Pons (tissue), 1 donor: ENCODE results near the gene NATD1.

Source experiments
- DNase-seq: peaks from one replicate; pipeline ENCODE4 v3.0.0-alpha.2; 2016; ENCODE audit warnings: low spot score

The NATD1 gene

GRCh38 chr17:21275579-21276263 is 22.5 kb upstream of the NATD1 start:
- DNase-seq: peak; percentile 85

- no peak for DNase-seq
Observed at GRCh38 chr17:21275047-21275578, 21.9 kb upstream of the NATD1 start.

- no peak for DNase-seq
Observed at GRCh38 chr17:21272881-21273792, 19.9 kb upstream of the NATD1 start.

DNA sequence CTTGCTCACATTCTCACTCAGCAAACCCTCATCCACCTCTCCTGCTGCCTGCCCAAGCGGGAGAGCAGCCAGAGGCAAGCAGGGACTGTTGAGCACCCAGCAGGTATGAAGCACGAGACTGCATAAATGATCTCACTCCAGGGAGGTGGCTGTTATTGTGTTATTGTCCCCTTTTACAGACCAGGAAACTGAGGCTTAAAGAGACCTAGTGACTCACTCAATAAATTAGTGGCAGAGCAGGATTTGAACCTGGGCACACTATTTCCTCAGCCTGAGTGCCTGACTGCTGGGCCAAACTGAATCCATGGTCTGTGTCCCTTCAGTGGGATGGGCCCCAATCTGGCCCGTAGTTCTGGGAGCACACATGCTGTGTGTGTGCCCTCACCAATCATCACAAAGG is 19.0 kb upstream of the NATD1 start:
- no peak for DNase-seq

DNA sequence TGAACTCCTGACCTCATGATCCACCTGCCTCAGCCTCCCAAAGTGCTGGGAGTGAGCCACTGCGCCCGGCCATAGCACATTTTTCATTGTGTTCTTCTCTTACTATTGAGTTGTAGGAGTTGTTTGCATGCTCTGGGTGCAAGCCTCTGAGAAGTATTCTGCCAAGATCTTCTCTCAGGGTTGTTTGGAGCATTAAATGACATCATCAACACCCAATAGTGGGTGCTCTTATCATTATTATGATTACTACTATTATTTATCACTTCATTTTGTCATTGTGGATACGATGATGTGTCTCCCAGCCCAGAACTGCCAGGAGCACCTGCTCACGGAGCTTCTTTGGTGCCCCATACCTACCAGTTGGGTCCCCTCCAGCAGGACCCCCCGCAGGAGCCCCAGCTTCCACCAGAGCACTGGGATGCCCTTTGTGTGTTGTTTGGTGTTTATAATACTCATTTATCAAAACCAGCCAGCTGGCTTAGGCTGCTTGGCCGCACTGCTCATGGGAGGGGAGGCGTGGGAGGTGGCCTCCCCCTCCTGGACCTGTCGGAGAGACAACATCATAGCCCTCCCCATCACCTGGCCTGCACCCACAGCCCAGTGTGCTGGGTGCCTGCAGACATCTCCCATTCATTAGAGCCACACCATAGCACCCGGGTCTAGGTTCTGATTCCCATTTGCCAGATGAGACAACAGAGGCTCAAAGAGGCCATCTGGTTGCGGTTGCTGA is 18.4 kb upstream of the NATD1 start:
- no peak for DNase-seq

GRCh38 chr17:21269394-21269793 is 16.2 kb upstream of the NATD1 start:
- DNase-seq: no peak

GRCh38 chr17:21268596-21269188 is 15.5 kb upstream of the NATD1 start:
- DNase-seq: no peak

- no peak for DNase-seq
Observed at GRCh38 chr17:21263376-21263775, 10.2 kb upstream of the NATD1 start.

DNA sequence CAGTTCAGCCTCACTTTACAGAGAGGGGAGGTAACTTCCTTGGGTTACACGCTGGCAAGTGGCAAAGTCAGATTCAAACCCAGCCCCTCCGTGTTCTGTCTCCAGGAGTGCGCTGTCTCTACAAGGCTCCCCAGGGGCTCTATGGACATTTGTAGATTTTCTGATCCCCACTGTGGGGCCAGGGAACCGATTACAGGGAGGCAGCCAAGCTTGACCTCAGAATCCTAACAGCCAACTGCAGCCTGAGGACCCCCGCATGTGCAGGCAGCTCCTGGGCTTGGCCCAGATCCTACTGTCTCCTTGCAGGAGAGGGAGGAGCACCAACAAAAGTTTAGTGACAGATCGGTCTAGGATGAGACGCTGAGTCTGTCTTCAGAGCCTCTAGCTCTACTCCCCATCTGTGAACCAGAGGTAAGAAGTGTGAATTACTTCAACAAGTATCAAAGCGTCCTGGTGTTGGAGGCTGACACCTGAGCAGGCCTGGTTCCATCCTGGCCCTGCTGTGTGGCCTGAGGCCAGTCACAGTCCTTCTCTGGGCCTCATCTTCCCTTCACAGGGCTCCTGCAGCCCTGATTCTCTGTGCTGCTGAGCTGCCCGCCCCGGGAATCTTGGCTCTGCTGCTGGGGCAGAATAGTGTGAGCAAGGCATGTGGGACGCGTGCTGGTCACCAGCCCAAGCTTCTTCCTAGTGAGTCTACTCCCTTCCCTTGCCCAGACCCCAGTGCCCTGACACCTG is 9.2 kb upstream of the NATD1 start:
- DNase-seq: no peak

GRCh38 chr17:21258593-21258992 is 5.4 kb upstream of the NATD1 start:
- no peak for DNase-seq

DNA sequence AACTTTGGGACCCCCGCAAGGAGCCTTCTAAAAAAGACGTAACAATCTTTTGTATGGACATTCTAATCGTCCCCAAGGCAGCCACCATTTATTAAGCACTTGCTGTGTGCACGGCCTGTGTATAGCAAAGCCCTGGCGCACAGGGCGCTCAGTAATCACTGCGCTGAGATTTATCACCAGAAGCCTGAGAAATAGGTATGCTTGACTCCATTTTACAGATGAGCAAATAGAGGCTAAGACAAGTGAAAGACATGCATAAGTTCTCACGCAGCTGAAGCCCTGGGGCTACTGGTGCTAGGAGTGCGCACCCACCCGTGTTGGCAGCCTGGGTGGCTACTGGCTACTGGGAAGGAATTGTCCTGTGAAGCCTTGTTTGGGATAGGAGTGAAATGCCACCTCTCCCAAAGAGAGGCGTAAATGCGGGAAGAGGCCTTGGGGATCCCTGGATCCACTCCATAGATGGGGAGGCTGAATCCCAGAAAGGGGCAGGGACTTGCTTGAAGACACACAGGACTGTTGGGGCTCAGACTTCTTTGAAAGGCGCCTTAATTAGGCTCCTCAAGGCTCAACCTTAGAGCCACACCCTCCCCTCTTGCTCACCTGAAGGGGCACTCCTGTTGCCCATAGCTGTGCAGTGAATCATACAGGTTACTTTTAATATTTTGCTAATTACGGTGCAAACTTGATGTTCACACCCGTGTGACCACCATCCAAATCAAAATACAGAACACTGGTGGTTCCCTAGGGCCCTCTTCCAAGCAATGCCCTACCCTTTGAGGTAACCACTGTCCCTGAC is 634 bp upstream of the NATD1 start:
- peak; percentile 13 for DNase-seq

- no peak for DNase-seq
Observed at GRCh38 chr17:21252289-21252795, 868 bp downstream of the NATD1 start.

DNA sequence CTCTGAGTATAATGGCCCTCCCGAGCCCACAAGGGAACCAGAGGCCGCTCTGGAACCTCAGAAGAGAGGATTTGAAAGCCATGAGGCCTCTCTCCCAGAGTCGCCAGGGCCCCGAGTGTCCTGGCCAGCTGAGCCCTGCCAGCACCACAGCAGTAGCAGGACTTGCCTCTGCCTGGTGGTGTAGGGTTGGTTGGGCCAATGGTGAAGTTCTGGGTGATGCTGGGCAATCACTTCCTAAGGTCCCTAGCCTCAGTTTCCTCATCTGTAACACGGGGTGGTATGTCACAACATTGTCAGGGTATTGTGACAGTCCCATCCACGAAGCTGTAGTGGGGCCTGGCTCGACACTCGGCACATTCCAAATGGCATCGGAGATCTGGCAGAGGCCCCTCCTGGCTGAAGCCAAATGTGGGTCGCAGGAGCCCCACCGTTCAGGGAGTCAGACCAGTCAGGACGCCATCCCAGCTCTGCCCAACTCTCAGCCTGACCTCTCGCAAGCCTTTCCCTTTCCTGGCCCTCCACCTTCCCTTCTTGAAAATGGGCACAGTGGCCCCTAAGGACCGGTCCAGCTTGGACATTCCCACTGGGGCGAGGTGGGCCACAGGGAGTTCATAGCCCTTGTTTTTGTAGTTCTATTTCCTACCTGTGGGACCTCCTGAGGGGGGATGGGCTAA is 1.7 kb downstream of the NATD1 start:
- DNase-seq: no peak

- DNase-seq: no peak
Observed at GRCh38 chr17:21250854-21251253, 2.4 kb downstream of the NATD1 start.

DNA sequence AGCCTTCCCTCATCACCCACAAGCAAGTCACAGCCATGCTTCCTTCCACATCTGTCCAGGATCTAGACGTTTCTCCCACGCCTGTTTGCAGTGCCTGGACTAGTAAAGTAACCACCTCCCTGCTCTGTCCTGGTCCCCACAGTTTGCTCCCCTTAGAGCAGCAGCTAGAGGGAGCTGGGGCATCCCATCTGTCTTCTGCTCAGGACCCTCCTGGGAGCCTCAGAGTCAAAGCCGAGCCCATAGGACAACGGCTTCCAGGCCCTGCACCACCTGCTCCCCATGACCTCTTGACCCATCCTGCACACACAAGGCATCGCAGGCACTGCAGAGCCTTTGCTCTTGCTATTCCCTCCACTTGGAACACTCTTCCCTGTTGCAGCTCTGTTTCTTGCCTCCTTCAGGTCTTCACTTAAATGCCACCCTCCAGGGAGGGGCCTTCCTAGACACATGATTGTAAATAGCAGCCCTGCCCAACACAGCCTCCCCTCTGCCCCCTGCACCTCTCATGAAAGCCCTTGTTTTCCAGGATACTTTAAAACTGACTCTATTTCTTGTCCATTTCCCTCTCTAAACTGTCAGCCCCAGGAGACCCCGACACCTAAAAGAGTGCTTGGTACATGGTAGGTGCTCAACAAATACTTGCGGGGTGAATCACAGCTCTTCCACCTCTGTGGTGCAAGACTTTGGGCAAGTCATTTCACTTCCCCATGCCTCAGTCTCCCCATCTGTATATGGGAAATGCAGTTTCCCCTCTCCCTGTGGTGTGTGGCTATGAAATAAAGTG is 3.1 kb downstream of the NATD1 start:
- DNase-seq: no peak

GRCh38 chr17:21249086-21249795 is 4.0 kb downstream of the NATD1 start:
- no peak for DNase-seq

- DNase-seq: no peak
Observed at GRCh38 chr17:21248500-21248899, 4.7 kb downstream of the NATD1 start.

DNA sequence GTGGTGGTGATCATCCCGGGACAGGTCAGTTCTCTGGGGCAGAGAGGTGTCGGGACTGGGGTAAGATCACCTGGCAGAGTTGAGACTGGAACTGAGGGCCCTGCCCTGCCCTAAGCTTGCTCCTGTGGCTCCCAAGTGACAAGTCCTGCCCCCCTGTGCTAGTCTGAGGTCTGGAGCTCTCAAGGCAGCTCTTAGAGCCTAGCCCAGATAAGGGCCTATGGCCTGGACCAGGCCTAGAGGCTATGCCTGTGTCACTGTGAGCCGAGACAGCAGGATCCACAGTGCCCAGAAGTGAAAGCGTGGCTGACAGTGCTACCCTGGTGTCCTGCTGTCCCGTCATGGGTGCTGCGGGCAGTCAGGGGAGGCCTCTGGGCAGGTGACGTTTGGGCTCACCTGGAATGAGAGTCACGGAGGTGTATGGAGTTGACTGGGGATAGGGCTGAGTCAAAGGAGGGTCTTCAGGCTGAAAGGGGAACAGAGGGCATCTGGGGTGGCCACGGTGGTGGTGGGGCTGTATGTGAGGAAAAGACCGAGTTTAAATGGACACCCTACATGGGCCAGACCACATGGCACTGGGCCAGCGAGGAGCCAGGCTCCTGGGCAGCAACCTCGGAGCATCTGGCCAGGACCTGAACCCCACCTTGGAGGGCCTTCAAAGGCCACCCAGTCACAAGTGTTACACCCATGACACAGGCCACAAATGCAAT is 5.5 kb downstream of the NATD1 start:
- DNase-seq: no peak
